Neural crest cell (in vitro differentiated cells): Measurements from ENCODE around the gene FGD1. TPM values are rescaled to one million over a fixed set of nuclear protein-coding genes. Genes with fewer than 3 reads are reported as not detected.

ENCODE experiments used
- DNase-seq: peaks from one replicate; pipeline ENCODE4 v3.0.0; 2021; ENCODE audit warnings: low read depth, mixed read lengths, low spot score
- H3K27ac Mint-ChIP-seq: one replicate; pipeline ENCODE4 v1.8.0; 2021; ENCODE audit warnings: mild to moderate bottlenecking, mixed read lengths; ENCODE audit not compliant: unreplicated experiment
- H3K27me3 Mint-ChIP-seq: 2 replicates; pipeline ENCODE4 v1.8.0; 2021; ENCODE audit warnings: low read depth, mild to moderate bottlenecking, mixed read lengths
- H3K36me3 Mint-ChIP-seq: 2 replicates; pipeline ENCODE4 v1.8.0; 2021; ENCODE audit warnings: low read depth, mild to moderate bottlenecking, mixed read lengths
- H3K4me1 Mint-ChIP-seq: 2 replicates; pipeline ENCODE4 v1.8.0; 2021; ENCODE audit warnings: mixed read lengths
- H3K4me3 Mint-ChIP-seq: one replicate; pipeline ENCODE4 v1.8.0; 2021; ENCODE audit warnings: mild to moderate bottlenecking, mixed read lengths
- H3K9me3 Mint-ChIP-seq: 2 replicates; pipeline ENCODE4 v1.8.0; 2021; ENCODE audit warnings: mixed read lengths
- total RNA-seq: library from RNA; stranded (reverse); gene quantifications from 2 replicates; pipeline ENCODE4 v1.2.1, GENCODE V29; 2021
- TF ChIP-seq, protein P1 (sequence below): fragments of 200-600 bp; sonication (generic); conservative IDR thresholded peaks from 2 replicates; pipeline ENCODE4 v1.5.0; 2021; ENCODE audit warnings: antibody characterized with exemption, mild to moderate bottlenecking

The FGD1 gene
- total RNA-seq, 1 donor from 2014 or later = 36.6 TPM

DNA sequence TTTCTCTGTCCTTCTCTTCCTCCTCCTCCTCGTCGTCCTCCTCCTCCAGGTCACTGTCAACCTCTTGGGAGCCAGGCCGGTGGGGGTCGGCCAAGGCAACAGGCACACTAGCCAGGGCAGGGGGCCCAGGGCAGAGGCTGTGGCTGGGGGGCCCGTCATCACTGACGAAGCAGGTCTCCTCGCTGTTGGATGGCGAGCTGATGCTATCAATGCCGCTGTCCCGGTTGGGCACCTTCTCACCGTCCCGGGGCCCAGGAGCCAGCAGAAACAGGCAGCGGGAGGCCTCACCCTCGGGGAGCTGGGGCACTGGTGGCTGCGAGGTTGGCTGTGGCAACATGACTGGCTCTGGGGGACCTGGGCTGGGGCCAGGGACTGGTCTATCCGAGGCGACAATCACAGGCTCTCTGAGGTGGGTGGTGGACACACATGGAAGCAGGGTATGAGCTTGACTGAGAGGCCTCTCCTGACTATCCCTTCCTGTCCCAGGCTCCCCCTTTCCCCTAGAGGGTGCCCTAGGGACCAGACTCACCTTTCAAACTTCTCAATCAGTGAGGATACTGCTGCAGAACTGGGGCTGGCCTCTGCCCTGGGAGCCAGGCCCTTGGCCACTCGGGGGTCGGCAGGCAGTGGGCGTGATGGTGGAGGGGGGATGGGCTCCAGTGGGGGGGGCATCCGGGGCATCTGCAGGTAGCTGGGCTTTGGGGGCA, 25.8 kb downstream of the FGD1 start:
- peaks cover 7% of the 10 kb centered on the region for H3K36me3 Mint-ChIP-seq
- H3K27me3 Mint-ChIP-seq = no peaks in the 10 kb centered on the region
- no peaks in the 10 kb centered on the region for H3K4me1 Mint-ChIP-seq
- TF ChIP-seq, protein P1, sequence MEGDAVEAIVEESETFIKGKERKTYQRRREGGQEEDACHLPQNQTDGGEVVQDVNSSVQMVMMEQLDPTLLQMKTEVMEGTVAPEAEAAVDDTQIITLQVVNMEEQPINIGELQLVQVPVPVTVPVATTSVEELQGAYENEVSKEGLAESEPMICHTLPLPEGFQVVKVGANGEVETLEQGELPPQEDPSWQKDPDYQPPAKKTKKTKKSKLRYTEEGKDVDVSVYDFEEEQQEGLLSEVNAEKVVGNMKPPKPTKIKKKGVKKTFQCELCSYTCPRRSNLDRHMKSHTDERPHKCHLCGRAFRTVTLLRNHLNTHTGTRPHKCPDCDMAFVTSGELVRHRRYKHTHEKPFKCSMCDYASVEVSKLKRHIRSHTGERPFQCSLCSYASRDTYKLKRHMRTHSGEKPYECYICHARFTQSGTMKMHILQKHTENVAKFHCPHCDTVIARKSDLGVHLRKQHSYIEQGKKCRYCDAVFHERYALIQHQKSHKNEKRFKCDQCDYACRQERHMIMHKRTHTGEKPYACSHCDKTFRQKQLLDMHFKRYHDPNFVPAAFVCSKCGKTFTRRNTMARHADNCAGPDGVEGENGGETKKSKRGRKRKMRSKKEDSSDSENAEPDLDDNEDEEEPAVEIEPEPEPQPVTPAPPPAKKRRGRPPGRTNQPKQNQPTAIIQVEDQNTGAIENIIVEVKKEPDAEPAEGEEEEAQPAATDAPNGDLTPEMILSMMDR = no peak
- no peak for DNase-seq
- no peak overlapping the region for H3K27ac Mint-ChIP-seq
- no peak overlapping the region for H3K4me3 Mint-ChIP-seq
- no peaks in the 10 kb centered on the region for H3K9me3 Mint-ChIP-seq

DNA sequence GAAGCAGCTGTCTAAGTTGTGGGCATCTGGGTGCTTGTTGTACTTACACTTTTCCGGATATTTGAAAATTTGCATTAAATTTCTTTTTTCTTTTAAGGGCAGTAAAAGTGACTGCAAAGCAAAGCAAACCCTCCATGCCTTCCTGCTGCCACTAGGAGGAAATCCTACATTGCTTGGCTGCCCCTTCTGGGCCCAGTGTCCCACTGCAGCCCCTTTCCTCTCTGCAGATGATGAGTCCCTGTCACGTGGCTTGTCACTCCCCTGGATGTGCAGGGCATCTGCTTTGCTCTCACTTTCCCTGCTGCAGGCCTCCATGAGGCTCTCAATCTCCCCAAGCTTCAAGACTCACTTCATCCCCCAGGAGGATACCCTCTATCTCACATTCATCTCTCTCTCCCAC, 43.1 kb downstream of the FGD1 start:
- TF ChIP-seq, protein P1 = peak; percentile 50
- H3K36me3 Mint-ChIP-seq = peaks cover 9% of the 10 kb centered on the region
- H3K27me3 Mint-ChIP-seq = no peaks in the 10 kb centered on the region

DNA sequence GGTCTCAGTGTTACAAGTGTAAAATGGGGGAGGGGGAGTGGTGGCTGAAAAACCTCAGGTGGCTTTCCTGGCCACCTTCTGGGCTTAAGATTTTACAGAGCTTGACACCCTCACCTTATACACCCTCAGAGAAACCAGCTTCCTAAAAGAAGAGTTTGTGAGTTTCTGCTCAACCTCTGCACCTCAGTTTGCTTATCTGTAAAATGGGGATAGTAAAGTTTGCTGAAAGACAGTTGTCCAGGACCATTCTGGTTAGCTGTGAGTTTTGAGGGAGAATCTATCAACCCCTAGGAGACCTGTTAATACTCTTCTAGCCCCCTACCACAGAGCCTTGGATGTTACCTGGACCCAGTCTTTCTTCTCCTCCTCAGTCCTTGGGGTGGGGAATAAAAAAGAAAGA, 46.1 kb downstream of the FGD1 start:
- TF ChIP-seq, protein P1 = no peak
- H3K4me3 Mint-ChIP-seq = no peak overlapping the region
- no peaks in the 10 kb centered on the region for H3K27me3 Mint-ChIP-seq
- peaks cover 11% of the 10 kb centered on the region for H3K36me3 Mint-ChIP-seq
- H3K9me3 Mint-ChIP-seq = peaks cover 2% of the 10 kb centered on the region
- no peak for DNase-seq
- H3K4me1 Mint-ChIP-seq = peaks cover 3% of the 10 kb centered on the region
- no peak overlapping the region for H3K27ac Mint-ChIP-seq

More for the DNA sequence above, 43.1 kb downstream of the FGD1 start:
- Mint-ChIP-seq H3K4me1 (peaks cover 3% of the 10 kb centered on the region), H3K4me3 (peak overlapping the region; percentile 64), H3K27ac (peak overlapping the region; percentile 46), H3K9me3 (peaks cover 2% of the 10 kb centered on the region)
- DNase-seq = peak; percentile 2

DNA sequence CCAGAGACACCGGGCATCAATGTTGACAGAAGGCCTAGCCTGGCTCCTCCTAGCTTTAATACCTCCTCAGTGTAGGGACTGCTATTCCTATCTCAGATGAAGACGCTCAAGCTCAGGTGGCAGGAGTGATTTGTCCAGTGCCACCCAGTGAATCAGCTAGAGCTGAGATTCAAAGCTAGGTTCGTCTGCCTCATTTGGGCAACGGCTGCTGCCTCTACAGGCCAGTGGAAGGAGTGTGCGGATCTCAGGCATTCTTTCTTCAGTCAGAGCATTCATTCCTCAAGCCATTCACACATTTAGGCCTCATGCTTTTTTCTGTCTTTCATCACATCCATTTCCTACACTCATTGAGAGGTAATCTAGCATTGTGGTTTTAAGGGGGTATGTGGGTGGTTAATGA, 48.6 kb downstream of the FGD1 start:
- DNase-seq = no peak
- peaks cover 9% of the 10 kb centered on the region for H3K36me3 Mint-ChIP-seq
- H3K27me3 Mint-ChIP-seq = no peaks in the 10 kb centered on the region
- H3K4me1 Mint-ChIP-seq = peaks cover under 1% of the 10 kb centered on the region
- TF ChIP-seq, protein P1 = peak; percentile 36
- H3K27ac Mint-ChIP-seq = no peak overlapping the region
- no peaks in the 10 kb centered on the region for H3K9me3 Mint-ChIP-seq
- no peak overlapping the region for H3K4me3 Mint-ChIP-seq

DNA sequence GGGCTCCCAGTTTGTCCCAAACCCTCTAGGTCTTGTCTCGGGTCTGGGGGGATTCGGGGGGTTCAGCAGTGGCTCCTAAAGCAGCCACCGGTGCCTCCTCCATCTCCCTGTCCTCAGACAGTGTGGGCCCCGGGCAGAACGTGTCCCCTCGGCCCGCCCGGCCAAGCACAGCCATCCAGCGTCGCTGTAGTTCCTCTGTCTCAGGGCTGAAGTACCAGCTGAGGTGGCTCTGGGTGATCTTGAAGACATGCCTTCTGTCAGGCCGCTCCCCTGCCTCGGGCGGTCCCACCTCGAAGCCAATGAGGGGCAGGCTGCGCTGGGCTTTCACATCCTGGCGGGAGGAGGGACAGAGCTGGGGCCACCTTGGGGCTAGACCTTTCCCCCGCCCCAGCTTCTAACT, 50.0 kb downstream of the FGD1 start:
- H3K27me3 Mint-ChIP-seq = no peaks in the 10 kb centered on the region
- H3K36me3 Mint-ChIP-seq = peaks cover 17% of the 10 kb centered on the region
- peaks cover 11% of the 10 kb centered on the region for H3K4me1 Mint-ChIP-seq
- no peak overlapping the region for H3K4me3 Mint-ChIP-seq
- no peaks in the 10 kb centered on the region for H3K9me3 Mint-ChIP-seq
- no peak for DNase-seq
- TF ChIP-seq, protein P1 = no peak
- no peak overlapping the region for H3K27ac Mint-ChIP-seq
